AG04450 (cell line): Measurements from ENCODE around the gene C8B. TPM values are rescaled to one million over a fixed set of nuclear protein-coding genes. Genes with fewer than 3 reads are reported as not detected.

Experiments used
- CTCF ChIA-PET: fragments of 300-600, 350-600 bp; formaldehyde crosslinking; extraction: SDS; loops from one replicate; lab custom pipeline; 2022; ENCODE audit warnings: antibody characterized with exemption, inconsistent platforms; lab: Charles Lee
- POLR2A ChIA-PET: fragments of 350-600 bp; formaldehyde crosslinking; extraction: SDS; loops from one replicate; lab custom pipeline; 2021; ENCODE audit warnings: antibody characterized with exemption, inconsistent platforms; lab: Yijun Ruan, JAX
- DNase-seq: peaks from one replicate; pipeline ENCODE4 v3.0.0-alpha.2; 2011; ENCODE audit warnings: low read depth, low spot score
- H3K27ac ChIP-seq: one replicate; pipeline ENCODE4 v1.5.1; 2012; ENCODE audit warnings: low read depth, low read length, control low read depth
- H3K27me3 ChIP-seq: one replicate; pipeline ENCODE4 v1.6.0; 2012; ENCODE audit warnings: low read length; ENCODE audit not compliant: control insufficient read depth, insufficient read depth
- H3K4me3 ChIP-seq: 2 replicates; pipeline ENCODE4 v1.5.1; 2011; ENCODE audit warnings: mild to moderate bottlenecking, low read depth, low read length, control low read depth
- H3K9me3 ChIP-seq: 2 replicates; pipeline ENCODE4 v1.5.1; 2012; ENCODE audit warnings: low read length; ENCODE audit not compliant: control insufficient read depth, insufficient read depth
- CTCF ChIP-seq: IDR thresholded peaks from 2 replicates; pipeline ENCODE4 v1.5.1; 2011; ENCODE audit warnings: low read depth, low read length, control low read depth, inconsistent platforms
- polyA plus RNA-seq: library from polyadenylated mRNA; depleted of rRNA; stranded (reverse); fragments of >200 nt; gene quantifications from 2 replicates; pipeline ENCODE4 v1.2.3, GENCODE V29; 2011; rRNA removed

The C8B gene
- polyA plus RNA-seq, 1 experiment: not detected

GRCh38 chr1:56890229-56890628, 75.6 kb downstream of the C8B start:
- CTCF ChIA-PET: interaction anchor here (1.5 kb wide), 1 partner anchor 59 kb away, joined by 3 read pairs; no protein-coding TSS in a partner anchor
- no peaks in the 10 kb centered on the region for H3K27me3 ChIP-seq
- H3K27ac ChIP-seq: no peak overlapping the region
- H3K9me3 ChIP-seq: no peaks in the 10 kb centered on the region
- H3K4me3 ChIP-seq: no peak overlapping the region
- POLR2A ChIA-PET: no interaction called here
- DNase-seq: no peak
- TF ChIP-seq CTCF: no peak

- no peak overlapping the region for H3K4me3 ChIP-seq
- DNase-seq: no peak
- no peak for TF ChIP-seq CTCF
- H3K27me3 ChIP-seq: no peaks in the 10 kb centered on the region
- CTCF ChIA-PET: interaction anchor here (1.3 kb wide), 1 partner anchor 50 kb away, joined by 5 read pairs; no protein-coding TSS in a partner anchor
- no peaks in the 10 kb centered on the region for H3K9me3 ChIP-seq
- no peak overlapping the region for H3K27ac ChIP-seq
- POLR2A ChIA-PET: no interaction called here
These were observed 84.4 kb downstream of the C8B start for GRCh38 chr1:56881417-56881816.

GRCh38 chr1:56880774-56881173, 85.0 kb downstream of the C8B start:
- no peak for TF ChIP-seq CTCF
- no peak for DNase-seq
- ChIA-PET CTCF (interaction anchor here (1.3 kb wide), 1 partner anchor 49 kb away, joined by 5 read pairs; no protein-coding TSS in a partner anchor), POLR2A (no interaction called here)
- Histone ChIP-seq H3K4me3 (no peak overlapping the region), H3K27ac (no peak overlapping the region), H3K27me3 (no peaks in the 10 kb centered on the region), H3K9me3 (no peaks in the 10 kb centered on the region)

Other genes starting within 250 kb of the C8B start
- gene FYB2, start 146.6 kb downstream of the C8B start, polyA plus RNA-seq: not detected in 2 replicates
- gene C8A, start 111.2 kb downstream of the C8B start, polyA plus RNA-seq: not detected in 2 replicates